Upper lobe of right lung (tissue), 1 donor: ENCODE data around the gene EFHD1. TPM values are rescaled to one million over a fixed set of nuclear protein-coding genes. Genes with fewer than 3 reads are reported as not detected.

ENCODE experiments used
- ATAC-seq: fragments of 200-7000 bp; cut with Tn5 transposase; one replicate; pipeline ENCODE4 v1.9.1; 2020; ENCODE audit warnings: mild to moderate bottlenecking, moderate library complexity
- DNase-seq: peaks from one replicate; pipeline ENCODE4 v3.0.0-alpha.2; 2020
- H3K27ac ChIP-seq: fragments of 200-600 bp; one replicate; pipeline ENCODE4 v1.8.0; 2022
- H3K27me3 ChIP-seq: fragments of 200-600 bp; one replicate; pipeline ENCODE4 v1.8.0; 2022; ENCODE audit warnings: mild to moderate bottlenecking
- H3K36me3 ChIP-seq: fragments of 200-600 bp; one replicate; pipeline ENCODE4 v1.8.0; 2022
- H3K4me1 ChIP-seq: fragments of 200-600 bp; one replicate; pipeline ENCODE4 v1.8.0; 2022
- H3K4me3 ChIP-seq: fragments of 200-600 bp; one replicate; pipeline ENCODE4 v1.8.0; 2022; ENCODE audit warnings: mild to moderate bottlenecking
- H3K9me3 ChIP-seq: fragments of 200-600 bp; one replicate; pipeline ENCODE4 v1.8.0; 2022
- CTCF ChIP-seq: fragments of 200-600 bp; IDR thresholded peaks from one replicate; pipeline ENCODE4 v1.8.0; 2022; ENCODE audit warnings: antibody characterized with exemption
- intact Hi-C: fragments of 100-400 bp; cut with DNase I; formaldehyde crosslinking; loops from one replicate; pipeline ENCODE4 v1.11.0; 2022
- total RNA-seq: library from RNA; stranded (reverse); fragmentation: NEBNext Ultra II Directional; extraction: Animal tissue kit (Norgen Biotek cat#: 25700); gene quantifications from one replicate; pipeline ENCODE4 v1.2.1, GENCODE V29; 2021
- donor health status: DM: no; HTN: yes; CAD: no; lungs with severe emphysema.

The EFHD1 gene
- total RNA-seq, 1 donor from 2014 or later = 10.7 TPM

- H3K36me3 ChIP-seq = no peaks in the 10 kb centered on the region
- no peaks in the 10 kb centered on the region for H3K4me1 ChIP-seq
- H3K9me3 ChIP-seq = no peaks in the 10 kb centered on the region
- DNase-seq (no peak), ATAC-seq (no peak)
- no peaks in the 10 kb centered on the region for H3K27me3 ChIP-seq
- no peak overlapping the region for H3K27ac ChIP-seq
- intact Hi-C loops = no loop called here
- no peak for TF ChIP-seq CTCF
- H3K4me3 ChIP-seq = no peak overlapping the region
Measured at GRCh38 chr2:232600053-232600773, 33.2 kb upstream of the EFHD1 start.

- intact Hi-C loops = no loop called here
- no peaks in the 10 kb centered on the region for H3K27me3 ChIP-seq
- no peaks in the 10 kb centered on the region for H3K36me3 ChIP-seq
- no peaks in the 10 kb centered on the region for H3K9me3 ChIP-seq
- no peak overlapping the region for H3K27ac ChIP-seq
- no peak for DNase-seq
- peaks cover 4% of the 10 kb centered on the region for H3K4me1 ChIP-seq
- no peak for ATAC-seq
- H3K4me3 ChIP-seq = no peak overlapping the region
- TF ChIP-seq CTCF = no peak
Measured at GRCh38 chr2:232603283-232603682, 30.1 kb upstream of the EFHD1 start.

GRCh38 chr2:232604535-232604934 is 28.9 kb upstream of the EFHD1 start:
- Histone ChIP-seq H3K27me3 (no peaks in the 10 kb centered on the region), H3K4me1 (peaks cover 4% of the 10 kb centered on the region), H3K27ac (no peak overlapping the region), H3K9me3 (no peaks in the 10 kb centered on the region), H3K4me3 (no peak overlapping the region), H3K36me3 (no peaks in the 10 kb centered on the region)
- TF ChIP-seq CTCF = no peak
- ATAC-seq (no peak), DNase-seq (no peak)
- intact Hi-C loops = no loop called here

GRCh38 chr2:232607011-232607410 is 26.4 kb upstream of the EFHD1 start:
- intact Hi-C loops = no loop called here
- H3K27me3 ChIP-seq = no peaks in the 10 kb centered on the region
- H3K9me3 ChIP-seq = no peaks in the 10 kb centered on the region
- H3K4me1 ChIP-seq = peaks cover 4% of the 10 kb centered on the region
- H3K36me3 ChIP-seq = no peaks in the 10 kb centered on the region
- no peak for DNase-seq
- no peak overlapping the region for H3K27ac ChIP-seq
- no peak for TF ChIP-seq CTCF
- H3K4me3 ChIP-seq = no peak overlapping the region
- no peak for ATAC-seq

GRCh38 chr2:232609607-232610006 is 23.8 kb upstream of the EFHD1 start:
- no peak for ATAC-seq

More at GRCh38 chr2:232609607-232610006, 23.8 kb upstream of the EFHD1 start:
- no peaks in the 10 kb centered on the region for H3K27me3 ChIP-seq
- intact Hi-C loops = no loop called here
- TF ChIP-seq CTCF = no peak
- H3K9me3 ChIP-seq = no peaks in the 10 kb centered on the region
- H3K36me3 ChIP-seq = no peaks in the 10 kb centered on the region
- H3K4me3 ChIP-seq = no peak overlapping the region
- DNase-seq = no peak
- H3K27ac ChIP-seq = no peak overlapping the region
- peaks cover 4% of the 10 kb centered on the region for H3K4me1 ChIP-seq
